T1000 (cell line): ENCODE measurements around the gene TRMT10A.

Experiments used
- DNase-seq: peaks from one replicate; lab custom pipeline; 2025; ENCODE audit warnings: mixed read lengths; lab: John Stamatoyannopoulos, UW

TRMT10A gene, protein sequence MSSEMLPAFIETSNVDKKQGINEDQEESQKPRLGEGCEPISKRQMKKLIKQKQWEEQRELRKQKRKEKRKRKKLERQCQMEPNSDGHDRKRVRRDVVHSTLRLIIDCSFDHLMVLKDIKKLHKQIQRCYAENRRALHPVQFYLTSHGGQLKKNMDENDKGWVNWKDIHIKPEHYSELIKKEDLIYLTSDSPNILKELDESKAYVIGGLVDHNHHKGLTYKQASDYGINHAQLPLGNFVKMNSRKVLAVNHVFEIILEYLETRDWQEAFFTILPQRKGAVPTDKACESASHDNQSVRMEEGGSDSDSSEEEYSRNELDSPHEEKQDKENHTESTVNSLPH

GRCh38 chr4:99563310-99564186 is at the start of gene TRMT10A:
TRMT10A (minus strand) TSS chr4:99564039; CDS start chr4:99559338, 4,701 bp downstream.
- peak; percentile 88 for DNase-seq

- no peak for DNase-seq
Measured at GRCh38 chr4:99612704-99613103, 48.9 kb upstream of the TRMT10A start.

DNA sequence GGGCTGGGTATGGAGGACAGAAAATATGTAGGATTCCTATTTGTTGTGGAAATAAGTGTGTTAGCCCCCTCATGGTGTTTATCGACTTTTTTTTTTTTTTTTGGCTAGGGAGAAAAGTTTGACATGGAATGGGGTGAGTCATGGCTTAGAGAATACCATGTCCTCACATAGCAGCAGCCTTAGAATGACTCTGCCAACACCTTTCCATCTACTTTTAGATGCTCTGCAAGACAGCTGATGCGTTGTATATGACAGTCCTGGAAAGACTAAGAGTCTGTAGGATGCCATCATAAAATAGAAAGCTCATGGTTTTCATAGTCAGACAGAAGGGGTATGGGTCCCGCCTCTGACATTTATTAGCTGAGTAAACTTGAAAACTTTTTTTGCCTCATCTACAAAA is 48.4 kb upstream of the TRMT10A start:
- DNase-seq = no peak

GRCh38 chr4:99610605-99611175 is 46.9 kb upstream of the TRMT10A start:
- DNase-seq = no peak

- no peak for DNase-seq
Measured at GRCh38 chr4:99608417-99608816, 44.6 kb upstream of the TRMT10A start.

DNA sequence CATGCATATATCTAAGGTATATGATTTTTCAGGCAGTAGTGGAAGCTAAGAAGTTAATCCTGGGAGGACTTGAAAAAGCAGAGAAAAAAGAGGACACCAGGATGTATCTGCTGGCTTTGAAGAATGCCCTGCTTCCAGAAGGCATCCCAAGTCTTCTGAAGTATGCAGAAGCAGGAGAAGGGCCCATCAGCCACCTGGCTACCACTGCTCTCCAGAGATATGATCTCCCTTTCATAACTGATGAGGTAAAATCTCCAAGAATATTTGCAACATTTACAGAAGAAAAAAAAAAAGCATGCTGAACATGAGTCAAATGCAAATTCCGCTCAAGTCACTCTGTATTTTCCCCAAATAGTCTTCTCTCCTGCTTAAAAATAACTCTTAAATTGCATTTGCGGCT is 42.9 kb upstream of the TRMT10A start:
- DNase-seq = no peak

DNA sequence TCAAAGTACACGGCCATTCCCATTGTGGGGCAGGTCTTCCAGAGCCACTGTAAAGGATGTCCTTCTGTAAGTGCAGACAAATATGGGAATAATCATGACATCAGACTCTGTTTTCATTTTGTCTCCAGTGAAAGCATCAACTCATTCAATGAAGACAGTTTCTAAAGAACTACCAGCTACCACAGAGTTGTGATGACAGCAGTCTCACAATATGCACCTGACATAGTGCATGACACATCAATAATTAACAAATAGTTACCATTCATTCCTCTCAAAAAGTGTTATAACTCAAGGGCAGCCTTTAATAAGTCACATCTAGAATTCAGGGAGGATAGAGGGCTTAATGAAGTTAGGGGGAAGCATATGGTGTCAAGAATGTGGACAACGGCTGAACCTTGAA is 31.0 kb upstream of the TRMT10A start:
- no peak for DNase-seq

GRCh38 chr4:99593781-99594641 is 30.2 kb upstream of the TRMT10A start:
- no peak for DNase-seq

- no peak for DNase-seq
Measured at GRCh38 chr4:99591757-99592156, 27.9 kb upstream of the TRMT10A start.

DNA sequence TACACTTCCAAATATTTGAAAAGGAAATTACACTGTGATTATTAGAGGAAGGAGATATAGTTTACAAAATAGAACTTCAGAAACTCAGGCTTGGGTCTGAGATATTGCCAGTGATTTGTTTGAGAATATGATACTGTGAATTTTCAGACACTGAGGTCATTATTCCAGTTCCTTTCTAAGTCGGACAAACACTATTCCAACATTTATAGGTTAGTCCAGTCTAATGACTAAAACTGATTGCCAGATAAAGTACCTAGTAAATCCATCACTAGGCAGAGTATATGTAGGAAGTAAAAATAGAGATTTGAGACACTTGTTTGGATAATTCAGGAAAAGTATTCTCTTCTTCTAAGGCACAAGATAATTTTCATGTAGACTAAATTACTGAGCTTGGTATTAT is 24.0 kb upstream of the TRMT10A start:
- no peak for DNase-seq

GRCh38 chr4:99587309-99587708 is 23.5 kb upstream of the TRMT10A start:
- DNase-seq = no peak

GRCh38 chr4:99586797-99587196 is 23.0 kb upstream of the TRMT10A start:
- DNase-seq = no peak

- DNase-seq = no peak
Measured at GRCh38 chr4:99586322-99586721, 22.5 kb upstream of the TRMT10A start.

DNA sequence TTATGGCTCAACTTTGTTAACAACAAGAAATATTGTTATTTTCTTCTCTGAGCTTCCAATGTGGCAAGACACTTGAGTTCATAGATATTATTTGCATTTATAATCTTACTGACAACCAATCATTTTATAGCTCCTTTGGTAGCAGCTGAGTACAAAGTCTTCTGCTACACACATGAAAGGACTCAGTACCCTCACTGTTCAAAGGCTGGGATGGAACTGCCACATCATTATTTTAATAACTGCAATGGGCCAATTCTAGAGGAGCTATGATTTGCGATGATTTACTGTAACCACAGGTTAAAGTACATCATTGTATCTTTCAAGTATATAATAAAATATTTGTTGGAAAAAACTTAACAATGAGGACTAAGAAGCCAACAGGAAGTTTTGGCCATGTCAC is 21.7 kb upstream of the TRMT10A start:
- DNase-seq = no peak

- no peak for DNase-seq
Measured at GRCh38 chr4:99578714-99579113, 14.9 kb upstream of the TRMT10A start.

GRCh38 chr4:99574530-99575324 is 10.9 kb upstream of the TRMT10A start, which contains the start of gene MTTP:
MTTP (plus strand) TSS chr4:99574824; CDS start chr4:99574910, 86 bp downstream.
- DNase-seq = no peak

DNA sequence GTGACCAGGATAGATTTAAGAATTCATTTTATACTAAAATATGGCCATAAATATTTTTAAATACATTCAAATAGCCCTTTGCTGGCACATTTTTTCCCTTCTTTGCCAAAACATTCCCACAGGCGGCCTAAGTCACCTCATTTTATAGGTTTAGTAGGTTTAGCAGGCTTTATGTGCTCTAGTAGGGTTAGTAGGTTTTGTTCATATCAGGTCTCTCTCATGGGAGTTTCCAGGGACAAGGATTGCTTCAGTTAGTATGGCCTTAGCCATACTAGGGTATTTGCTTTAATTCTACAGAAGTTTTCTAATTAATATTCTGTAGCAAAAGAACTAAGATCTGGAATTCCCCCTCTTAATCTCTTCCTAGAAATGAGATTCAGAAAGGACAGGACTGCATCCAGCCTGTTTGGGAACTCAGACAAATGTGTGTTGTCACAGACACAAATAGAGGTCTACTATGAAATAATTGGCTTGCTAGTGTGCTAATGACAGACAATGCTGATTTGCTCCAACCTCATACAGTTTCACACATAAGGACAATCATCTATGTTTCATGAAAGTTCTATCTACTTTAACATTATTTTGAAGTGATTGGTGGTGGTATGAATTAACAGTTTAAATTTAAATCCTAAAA is 10.0 kb upstream of the TRMT10A start:
- DNase-seq = no peak

- DNase-seq = no peak
Measured at GRCh38 chr4:99572527-99573240, 8.8 kb upstream of the TRMT10A start.

DNA sequence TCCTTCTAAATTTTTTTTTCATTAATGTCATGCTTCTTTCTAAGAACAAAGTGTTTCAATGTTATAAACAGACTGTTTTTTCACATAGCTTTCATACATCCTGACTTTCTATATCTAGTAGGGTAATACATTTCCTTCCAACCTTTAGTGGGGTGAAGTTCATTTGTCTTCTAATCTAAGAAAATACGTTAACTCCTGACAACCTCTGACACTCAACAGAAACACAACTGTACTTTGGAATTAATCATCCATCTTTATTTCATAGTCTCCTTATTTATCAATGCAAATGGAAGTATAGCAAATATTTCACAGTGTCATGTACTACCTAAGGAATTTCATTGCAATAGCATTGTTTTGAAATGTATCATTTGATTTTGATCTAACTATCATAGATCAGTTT is 8.0 kb upstream of the TRMT10A start:
- DNase-seq = no peak

- DNase-seq = no peak
Measured at GRCh38 chr4:99564921-99565320, 1.1 kb upstream of the TRMT10A start.
